Left ventricle myocardium inferior (tissue), 1 donor: Measurements from ENCODE around the gene KRTAP4-1. TPM values are rescaled to one million over a fixed set of nuclear protein-coding genes. Genes with fewer than 3 reads are reported as not detected.
"Not testable (repeated sequence)": the region's sequence is repeated elsewhere in the genome, so short reads cannot be mapped to it uniquely, and the experiment has no call there.

Source experiments
- DNase-seq: peaks from one replicate; pipeline ENCODE4 v3.0.0-alpha.2; 2020
- H3K27ac ChIP-seq: fragments of 200-600 bp; replicated peaks from 2 replicates; pipeline ENCODE4 v1.8.0; 2021
- H3K27me3 ChIP-seq: fragments of 200-600 bp; 2 replicates; pipeline ENCODE4 v1.8.0; 2021; ENCODE audit warnings: low read depth
- H3K36me3 ChIP-seq: fragments of 200-600 bp; 2 replicates; pipeline ENCODE4 v1.8.0; 2021
- H3K4me1 ChIP-seq: fragments of 200-600 bp; 2 replicates; pipeline ENCODE4 v1.8.0; 2021
- H3K4me3 ChIP-seq: fragments of 200-600 bp; 2 replicates; pipeline ENCODE4 v1.8.0; 2021; ENCODE audit warnings: mild to moderate bottlenecking, moderate library complexity
- H3K9me3 ChIP-seq: fragments of 200-600 bp; replicated peaks from 2 replicates; pipeline ENCODE4 v1.8.0; 2021
- intact Hi-C: fragments of 100-400 bp; cut with micrococcal nuclease; formaldehyde crosslinking; loops from one replicate; pipeline ENCODE4 v1.11.0; 2022
- long read RNA-seq: library from polyadenylated mRNA; unstranded; transcript quantifications from one replicate; pipeline ENCODE4 v2.0.0, GENCODE V29; 2021
- total RNA-seq: library from RNA; stranded (reverse); fragmentation: NEBNext Ultra II Directional; extraction: Animal tissue kit (Norgen Biotek cat#: 25700); gene quantifications from one replicate; pipeline ENCODE4 v1.2.1, GENCODE V29; 2021
- TF ChIP-seq, protein P1 (sequence below): fragments of 200-600 bp; IDR thresholded peaks from 2 replicates; pipeline ENCODE4 v1.8.0; 2021; ENCODE audit warnings: antibody characterized with exemption, mild to moderate bottlenecking, borderline replicate concordance
- donor health status: DM: no; HTN: yes; CAD: no; lungs with severe emphysema.

Gene KRTAP4-1
- total RNA-seq: not detected
- long read RNA-seq: 0 reads

DNA sequence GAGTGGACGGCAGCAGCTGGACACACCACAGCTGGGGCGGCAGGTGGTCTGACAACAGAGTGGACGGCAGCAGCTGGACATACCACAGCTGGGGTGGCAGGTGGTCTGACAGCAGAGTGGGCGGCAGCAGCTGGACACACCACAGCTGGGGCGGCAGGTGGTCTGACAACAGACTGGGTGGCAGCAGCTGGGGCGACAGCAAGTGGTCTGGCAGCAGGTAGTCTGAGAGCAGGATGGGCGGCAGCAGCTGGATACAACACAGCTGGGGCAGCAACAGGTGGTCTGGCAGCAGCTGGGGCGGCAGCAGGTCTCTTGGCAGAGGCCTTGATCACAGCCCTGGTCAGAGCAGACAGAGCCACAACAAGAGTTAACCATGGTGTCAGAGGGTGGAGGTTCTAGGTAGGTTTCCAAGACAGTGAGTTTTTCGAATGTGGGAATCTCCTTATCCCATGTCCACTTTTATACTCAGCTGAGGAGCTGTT, at the start of gene KRTAP4-1:
TSS of gene KRTAP4-1 (minus strand) at position 432 of the 482 bp plus-strand sequence. CDS start at position 375, 57 bp downstream.
- Histone ChIP-seq H3K4me3 (no peak within 1 kb of the TSS), H3K4me1 (no peaks in the 10 kb centered on the region), H3K36me3 (no peaks in the 10 kb centered on the region), H3K27ac (no peak within 1 kb of the TSS), H3K27me3 (peaks cover 59% of the 10 kb centered on the region), H3K9me3 (no peaks in the 10 kb centered on the region)
- TF ChIP-seq, protein P1, sequence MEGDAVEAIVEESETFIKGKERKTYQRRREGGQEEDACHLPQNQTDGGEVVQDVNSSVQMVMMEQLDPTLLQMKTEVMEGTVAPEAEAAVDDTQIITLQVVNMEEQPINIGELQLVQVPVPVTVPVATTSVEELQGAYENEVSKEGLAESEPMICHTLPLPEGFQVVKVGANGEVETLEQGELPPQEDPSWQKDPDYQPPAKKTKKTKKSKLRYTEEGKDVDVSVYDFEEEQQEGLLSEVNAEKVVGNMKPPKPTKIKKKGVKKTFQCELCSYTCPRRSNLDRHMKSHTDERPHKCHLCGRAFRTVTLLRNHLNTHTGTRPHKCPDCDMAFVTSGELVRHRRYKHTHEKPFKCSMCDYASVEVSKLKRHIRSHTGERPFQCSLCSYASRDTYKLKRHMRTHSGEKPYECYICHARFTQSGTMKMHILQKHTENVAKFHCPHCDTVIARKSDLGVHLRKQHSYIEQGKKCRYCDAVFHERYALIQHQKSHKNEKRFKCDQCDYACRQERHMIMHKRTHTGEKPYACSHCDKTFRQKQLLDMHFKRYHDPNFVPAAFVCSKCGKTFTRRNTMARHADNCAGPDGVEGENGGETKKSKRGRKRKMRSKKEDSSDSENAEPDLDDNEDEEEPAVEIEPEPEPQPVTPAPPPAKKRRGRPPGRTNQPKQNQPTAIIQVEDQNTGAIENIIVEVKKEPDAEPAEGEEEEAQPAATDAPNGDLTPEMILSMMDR: no peak
- intact Hi-C loops: no loop called here
- no peak for DNase-seq

DNA sequence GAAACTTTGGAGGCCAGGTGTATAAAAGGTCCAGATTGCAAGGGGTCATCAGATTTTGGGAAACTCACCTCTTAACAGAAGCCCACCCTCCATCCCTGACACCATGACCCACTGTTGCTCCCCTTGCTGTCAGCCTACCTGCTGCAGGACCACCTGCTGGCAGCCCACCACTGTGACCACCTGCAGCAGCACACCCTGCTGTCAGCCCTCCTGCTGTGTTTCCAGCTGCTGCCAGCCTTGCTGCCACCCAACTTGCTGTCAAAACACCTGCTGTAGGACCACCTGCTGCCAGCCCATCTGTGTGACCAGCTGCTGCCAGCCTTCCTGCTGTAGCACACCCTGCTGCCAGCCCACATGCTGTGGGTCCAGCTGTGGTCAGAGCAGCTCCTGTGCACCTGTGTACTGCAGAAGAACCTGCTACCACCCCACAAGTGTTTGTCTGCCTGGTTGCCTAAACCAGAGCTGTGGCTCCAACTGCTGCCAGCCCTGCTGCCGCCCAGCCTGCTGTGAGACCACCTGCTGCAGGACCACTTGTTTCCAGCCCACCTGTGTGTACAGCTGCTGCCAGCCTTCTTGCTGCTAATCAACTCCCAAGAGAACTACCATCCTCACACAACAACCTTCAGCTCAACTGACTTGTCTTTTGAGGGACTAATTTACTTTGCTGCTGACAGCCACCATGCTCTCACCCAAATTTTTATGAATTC, 47.8 kb upstream of the KRTAP4-1 start, which contains the start of gene KRTAP9-3:
TSS of gene KRTAP9-3 (plus strand) at position 51 of the 707 bp plus-strand sequence. CDS start at position 104, 53 bp downstream.
- H3K36me3 ChIP-seq, H3K27ac ChIP-seq, intact Hi-C loops, DNase-seq, H3K4me1 ChIP-seq, H3K9me3 ChIP-seq, H3K4me3 ChIP-seq: not testable (repeated sequence)
- H3K27me3 ChIP-seq: peaks cover 65% of the 10 kb centered on the region

- TF ChIP-seq, protein P1: no peak
These were observed 47.0 kb upstream of the KRTAP4-1 start for GRCh38 chr17:41231731-41232130.

GRCh38 chr17:41230094-41230493, 45.4 kb upstream of the KRTAP4-1 start:
- H3K36me3 ChIP-seq: no peaks in the 10 kb centered on the region
- H3K27me3 ChIP-seq: peaks cover 75% of the 10 kb centered on the region
- TF ChIP-seq, protein P1: no peak
- DNase-seq: no peak
- intact Hi-C loops: no loop called here
- no peak overlapping the region for H3K27ac ChIP-seq
- H3K9me3 ChIP-seq: no peaks in the 10 kb centered on the region
- no peaks in the 10 kb centered on the region for H3K4me1 ChIP-seq
- H3K4me3 ChIP-seq: no peak overlapping the region

More at GRCh38 chr17:41231731-41232130, 47.0 kb upstream of the KRTAP4-1 start:
- H3K4me3 ChIP-seq: no peak overlapping the region
- intact Hi-C loops: no loop called here
- no peaks in the 10 kb centered on the region for H3K36me3 ChIP-seq
- no peaks in the 10 kb centered on the region for H3K9me3 ChIP-seq
- H3K27ac ChIP-seq: no peak overlapping the region
- no peak for DNase-seq
- no peaks in the 10 kb centered on the region for H3K4me1 ChIP-seq
- peaks cover 66% of the 10 kb centered on the region for H3K27me3 ChIP-seq

GRCh38 chr17:41226598-41227095, 41.9 kb upstream of the KRTAP4-1 start, which contains the start of gene KRTAP9-2:
Gene KRTAP9-2 (plus strand): TSS chr17:41226648. CDS start chr17:41226655, 7 bp downstream.
- intact Hi-C loops, DNase-seq, H3K36me3 ChIP-seq: not testable (repeated sequence)

DNA sequence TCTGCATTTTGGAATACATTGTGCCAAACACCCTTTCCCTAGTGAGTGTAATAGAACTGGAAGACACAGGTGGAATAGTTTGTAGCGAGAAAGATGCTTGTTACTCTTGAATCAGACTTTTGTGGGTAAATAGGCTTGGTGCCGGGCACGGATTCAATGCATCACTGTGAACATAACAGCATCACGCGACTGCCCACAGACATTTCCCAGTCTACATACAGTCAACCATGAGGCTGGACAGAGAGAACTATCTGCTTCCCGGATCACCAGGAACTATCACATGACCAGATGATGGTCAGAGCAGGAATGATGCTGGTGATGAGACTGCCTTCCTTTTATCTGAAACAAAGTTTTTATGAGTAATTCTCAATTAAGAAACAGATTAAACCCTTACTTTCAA, 41.3 kb upstream of the KRTAP4-1 start:
- TF ChIP-seq, protein P1: no peak
- Histone ChIP-seq H3K27ac (no peak overlapping the region), H3K4me3 (no peak overlapping the region), H3K9me3 (no peaks in the 10 kb centered on the region), H3K4me1 (no peaks in the 10 kb centered on the region), H3K27me3 (peaks cover 53% of the 10 kb centered on the region), H3K36me3 (no peaks in the 10 kb centered on the region)
- intact Hi-C loops: no loop called here
- no peak for DNase-seq

More at GRCh38 chr17:41226598-41227095, 41.9 kb upstream of the KRTAP4-1 start, which contains the start of gene KRTAP9-2:
- not testable (repeated sequence) for H3K9me3 ChIP-seq, H3K4me3 ChIP-seq, H3K27ac ChIP-seq, H3K4me1 ChIP-seq
- peaks cover 54% of the 10 kb centered on the region for H3K27me3 ChIP-seq
